DOHH2 (cell line): ENCODE results near the gene ARCN1.

Experiments
- CTCF ChIP-seq: fragments of 200-600 bp; sonication (generic); IDR thresholded peaks from one replicate; pipeline ENCODE4 v1.5.1; 2014; ENCODE audit warnings: antibody characterized with exemption, mild to moderate bottlenecking, low read depth, low read length; ENCODE audit not compliant: poor library complexity, severe bottlenecking
- EZH2phosphoT487 ChIP-seq: fragments of 200-600 bp; sonication (generic); IDR thresholded peaks from 2 replicates; pipeline ENCODE4 v1.6.1; 2017; ENCODE audit warnings: borderline replicate concordance, mild to moderate bottlenecking, antibody characterized with exemption, low read length, moderate library complexity, mixed read lengths

GRCh38 chr11:118615976-118616371 is 43.8 kb downstream of the ARCN1 start:
- TF ChIP-seq CTCF (no peak), EZH2phosphoT487 (no peak)
